Left colon (tissue), 2 donors: Measurements from ENCODE around the gene MLEC. TPM values are rescaled to one million over a fixed set of nuclear protein-coding genes. Genes with fewer than 3 reads are reported as not detected.

Source experiments
- total RNA-seq, 2 donors: library from RNA; stranded (reverse); fragmentation: NEBNext Ultra II Directional; extraction: Animal tissue kit (Norgen Biotek cat#: 25700); gene quantifications; one replicate each; pipeline ENCODE4 v1.2.1, GENCODE V29; 2021
- donor health status: DM: no; HTN: no; CAD: no.
- donor health status: DM: yes; HTN: yes; CAD: no.

Gene MLEC
- total RNA-seq, 2 donors from 2014 or later, result 271 to 278 TPM

Other genes with a start within 250 kb of the MLEC start
- gene COX6A1, start 249.0 kb upstream of the MLEC start, total RNA-seq, result 1,000 to 10,000 TPM in 1 of 2 donors, 100 to 1,000 TPM in 1; 936 to 1,140 TPM
- gene TRIAP1, start 240.8 kb upstream of the MLEC start, total RNA-seq, result 10 to 100 TPM; 14.1 to 20.1 TPM
- 10 to 100 TPM; 18.9 to 32.7 TPM for gene GATC, start 240.7 kb upstream of the MLEC start, total RNA-seq
- 100 to 1,000 TPM; 135 to 143 TPM for gene SRSF9, start 217.4 kb upstream of the MLEC start, total RNA-seq
- 100 to 1,000 TPM; 338 to 371 TPM for gene DYNLL1, start 191.0 kb upstream of the MLEC start, total RNA-seq
- 10 to 100 TPM; 31.2 to 35.1 TPM for gene COQ5, start 158.0 kb upstream of the MLEC start, total RNA-seq
- gene RNF10, start 152.8 kb upstream of the MLEC start, total RNA-seq, result 100 to 1,000 TPM; 211 to 223 TPM
- gene POP5, start 105.7 kb upstream of the MLEC start, total RNA-seq, result 10 to 100 TPM; 28.5 to 34.5 TPM
- gene CABP1, start 46.5 kb upstream of the MLEC start, total RNA-seq, result 1 to 10 TPM; 1.2 to 2.5 TPM
- gene UNC119B, start 23.3 kb downstream of the MLEC start, total RNA-seq, result 10 to 100 TPM; 15.1 to 27.5 TPM
- gene ACADS, start 38.7 kb downstream of the MLEC start, total RNA-seq, result 100 to 1,000 TPM; 183 to 209 TPM
- gene SPPL3, start 217.2 kb downstream of the MLEC start, total RNA-seq, result 10 to 100 TPM; 55.6 to 62.1 TPM